ENCODE measurements around the gene FARS2.

- TF ChIP-seq CTCF (IDR thresholded peaks at IDR 0.05) (no peak), POLR2A (IDR thresholded peaks at IDR 0.05) (no peak)
Measured at GRCh38 chr6:5274231-5274630, 12.9 kb downstream of the FARS2 start.

Data from esophagus squamous epithelium (tissue), 4 donors.